Left lobe of liver (tissue), 2 donors: ENCODE measurements around the gene DPP6. TPM values are rescaled to one million over a fixed set of nuclear protein-coding genes. Genes with fewer than 3 reads are reported as not detected.
A peak's percentile ranks its signal among the peaks of the same experiment; 100 is the strongest.

Experiments
- ATAC-seq: fragments of 200-7000 bp; cut with Tn5 transposase; one replicate; pipeline ENCODE4 v1.9.1; 2020; ENCODE audit warnings: mild to moderate bottlenecking, moderate library complexity
- DNase-seq: peaks from one replicate; pipeline ENCODE4 v3.0.0-alpha.2; 2020; ENCODE audit warnings: low spot score
- total RNA-seq: library from RNA; stranded (reverse); gene quantifications from one replicate; pipeline ENCODE4 v1.2.1, GENCODE V29; 2021
- donor health status: DM: no; HTN: no; CAD: no; lungs with moderate emphysema.
- donor health status: DM: no; HTN: yes; CAD: no.

DPP6 gene
- total RNA-seq, 1 donor from 2014 or later, result not detected

- no peak for ATAC-seq
- no peak for DNase-seq
Measured at GRCh38 chr7:154388412-154388811, 336.2 kb downstream of the DPP6 start.

DNA sequence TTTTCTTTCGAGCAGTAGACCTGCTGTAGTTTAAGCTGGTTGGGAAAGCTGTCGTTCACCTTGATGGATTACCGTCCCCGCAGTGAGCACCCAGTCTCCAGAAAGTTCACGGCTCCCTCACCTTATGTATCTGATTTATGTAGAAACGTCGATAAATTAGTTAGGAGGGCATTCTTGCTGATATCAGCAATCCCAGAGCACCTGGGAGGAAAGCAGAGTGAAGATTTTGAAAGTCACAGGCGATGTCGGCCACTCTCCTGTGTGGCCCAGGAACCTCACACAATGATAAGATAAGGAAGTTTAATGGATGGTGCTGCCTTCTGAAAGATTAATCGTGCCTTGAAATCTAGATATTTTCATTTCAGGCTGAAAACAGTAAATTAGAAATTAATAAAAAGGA lies 336.8 kb downstream of the DPP6 start:
- ATAC-seq (no peak), DNase-seq (no peak)

- ATAC-seq, result no peak
- no peak for DNase-seq
Measured at GRCh38 chr7:154390961-154391360, 338.8 kb downstream of the DPP6 start.

DNA sequence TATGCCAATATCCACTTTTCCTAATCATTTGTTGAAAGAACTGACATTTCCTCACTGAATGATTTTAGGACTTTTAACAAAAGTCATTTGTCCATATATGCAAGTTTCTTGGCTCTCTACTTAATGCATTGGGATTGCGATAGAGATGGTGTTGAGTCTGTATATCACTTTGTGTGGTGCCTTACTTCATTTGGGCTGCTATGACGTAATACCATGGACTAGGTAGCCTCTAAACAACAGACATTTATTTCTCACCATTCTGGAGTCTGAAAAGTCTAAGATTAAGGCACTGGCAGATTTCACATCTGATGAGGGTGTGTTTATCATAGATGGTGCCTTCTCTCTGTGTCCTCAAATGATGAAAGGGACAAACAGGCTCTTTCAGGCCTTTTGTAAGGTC lies 342.6 kb downstream of the DPP6 start:
- DNase-seq, result no peak
- no peak for ATAC-seq

GRCh38 chr7:154406312-154406711 lies 354.1 kb downstream of the DPP6 start:
- no peak for ATAC-seq

DNA sequence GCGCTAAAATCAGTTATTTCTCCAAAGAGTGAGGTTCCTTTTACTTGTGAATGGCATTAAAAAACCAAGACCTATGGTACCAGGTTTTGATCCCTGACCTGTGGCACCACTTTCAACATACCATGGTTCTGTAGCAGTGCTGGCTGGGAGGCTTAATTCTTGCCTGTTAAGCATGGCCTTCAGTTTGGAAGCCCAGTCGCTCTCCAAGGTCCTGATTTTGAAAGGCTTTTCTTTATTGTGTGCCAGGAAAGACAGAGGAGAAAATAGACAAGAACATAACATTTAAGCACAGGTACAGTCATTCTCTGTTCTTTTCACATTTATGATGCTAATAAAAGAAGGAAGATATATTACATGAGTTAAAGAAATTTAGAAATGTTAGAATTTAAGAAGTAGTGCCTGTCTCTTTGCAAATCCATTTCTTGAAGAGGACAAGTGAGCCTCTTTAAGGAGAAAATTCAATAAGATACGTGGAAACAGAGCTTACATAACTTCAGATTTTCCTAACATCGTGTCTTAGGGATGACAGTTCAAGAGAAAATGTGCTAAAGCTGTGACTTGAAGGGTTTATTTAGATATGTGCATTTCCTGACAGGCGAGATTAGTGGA lies 357.6 kb downstream of the DPP6 start:
- DNase-seq, result no peak
- ATAC-seq, result peak; percentile 48

More at GRCh38 chr7:154406312-154406711, 354.1 kb downstream of the DPP6 start:
- no peak for DNase-seq

DNA sequence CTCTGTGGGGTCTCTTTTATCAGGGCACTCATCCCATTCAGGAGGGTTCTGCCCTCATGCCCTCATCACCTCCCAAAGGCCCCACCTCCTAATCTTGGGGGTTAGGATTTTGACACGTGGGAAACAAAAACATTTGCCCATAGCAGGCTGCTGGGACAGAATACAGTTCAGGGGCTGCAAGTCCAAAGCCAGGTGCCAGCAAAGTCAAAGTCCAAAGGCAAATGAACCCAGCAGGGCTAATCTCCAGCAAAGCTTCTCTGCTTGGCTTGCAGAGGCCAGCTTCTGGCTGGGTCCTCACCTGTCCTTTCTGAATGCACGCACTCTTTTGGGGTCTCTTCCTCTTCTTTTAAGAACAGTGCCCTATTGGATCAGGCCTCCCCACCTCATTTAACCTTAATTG lies 359.9 kb downstream of the DPP6 start:
- no peak for DNase-seq

GRCh38 chr7:154415709-154416399 lies 363.7 kb downstream of the DPP6 start:
- DNase-seq (no peak), ATAC-seq (no peak)

More for the DNA sequence above, 359.9 kb downstream of the DPP6 start:
- peak; percentile 82 for ATAC-seq

GRCh38 chr7:154416714-154417113 lies 364.5 kb downstream of the DPP6 start:
- DNase-seq, result no peak
- ATAC-seq, result no peak

GRCh38 chr7:154419344-154419743 lies 367.1 kb downstream of the DPP6 start:
- ATAC-seq (no peak), DNase-seq (no peak)

DNA sequence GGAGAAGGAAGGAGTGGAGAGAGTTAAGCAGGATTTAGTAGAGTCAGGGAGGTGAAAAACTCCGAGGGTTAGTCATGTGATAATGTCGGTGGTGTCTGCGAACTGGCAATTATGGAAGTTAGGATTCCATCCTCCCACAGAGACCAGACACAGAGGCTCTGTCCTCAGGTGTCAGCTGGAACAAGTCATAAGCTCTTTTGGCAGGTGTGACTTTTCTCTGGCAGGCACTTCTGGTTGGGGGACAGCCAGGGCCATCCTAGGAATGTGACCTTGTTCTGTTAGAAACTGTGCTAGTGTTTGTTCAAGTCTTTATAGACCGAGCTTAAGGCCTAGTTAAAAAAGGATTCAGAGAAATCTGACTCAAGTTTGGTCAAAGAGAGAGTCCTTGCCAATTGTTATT lies 371.0 kb downstream of the DPP6 start:
- DNase-seq (no peak), ATAC-seq (no peak)

GRCh38 chr7:154424350-154424749 lies 372.2 kb downstream of the DPP6 start:
- ATAC-seq, result no peak
- DNase-seq, result no peak

GRCh38 chr7:154425271-154425670 lies 373.1 kb downstream of the DPP6 start:
- no peak for DNase-seq

DNA sequence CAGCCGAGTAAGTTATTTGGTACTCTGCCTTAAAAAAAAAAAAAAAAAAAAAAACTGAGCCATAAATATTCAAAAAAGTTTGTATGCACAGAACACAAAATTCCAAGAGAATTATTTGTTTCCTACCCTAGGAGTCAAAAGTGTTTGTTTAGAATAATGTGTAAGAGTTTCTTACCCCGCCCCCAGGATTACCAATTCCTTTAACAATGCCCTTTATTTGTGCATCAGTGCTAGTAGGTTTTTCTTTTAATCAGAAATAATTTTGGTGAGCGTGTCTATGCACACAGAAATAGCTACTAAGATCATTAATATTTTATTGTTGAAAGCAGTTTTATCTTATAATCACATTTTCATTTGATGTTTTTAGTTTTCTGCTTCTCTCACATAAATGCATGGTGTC lies 374.6 kb downstream of the DPP6 start:
- DNase-seq (no peak), ATAC-seq (no peak)

More at GRCh38 chr7:154425271-154425670, 373.1 kb downstream of the DPP6 start:
- no peak for ATAC-seq

DNA sequence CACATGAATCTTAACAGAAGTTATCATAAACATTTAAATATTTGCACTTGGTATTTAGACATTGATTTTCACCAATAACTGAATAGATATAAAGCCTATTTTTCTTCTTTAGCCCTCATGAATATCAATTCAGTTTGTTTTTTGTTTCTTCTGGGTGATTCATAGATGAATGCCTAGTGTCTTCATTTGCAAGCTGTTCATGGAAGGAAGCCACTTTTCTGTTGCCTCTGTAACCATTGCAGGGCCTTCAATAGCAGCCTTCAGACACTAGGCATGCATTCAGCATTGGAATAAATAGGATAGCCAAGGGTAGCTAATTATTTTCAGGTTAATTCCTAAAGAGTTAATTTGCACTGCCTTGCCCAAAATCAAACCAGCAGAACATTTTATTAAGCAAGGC lies 375.3 kb downstream of the DPP6 start:
- no peak for ATAC-seq
- DNase-seq, result no peak

DNA sequence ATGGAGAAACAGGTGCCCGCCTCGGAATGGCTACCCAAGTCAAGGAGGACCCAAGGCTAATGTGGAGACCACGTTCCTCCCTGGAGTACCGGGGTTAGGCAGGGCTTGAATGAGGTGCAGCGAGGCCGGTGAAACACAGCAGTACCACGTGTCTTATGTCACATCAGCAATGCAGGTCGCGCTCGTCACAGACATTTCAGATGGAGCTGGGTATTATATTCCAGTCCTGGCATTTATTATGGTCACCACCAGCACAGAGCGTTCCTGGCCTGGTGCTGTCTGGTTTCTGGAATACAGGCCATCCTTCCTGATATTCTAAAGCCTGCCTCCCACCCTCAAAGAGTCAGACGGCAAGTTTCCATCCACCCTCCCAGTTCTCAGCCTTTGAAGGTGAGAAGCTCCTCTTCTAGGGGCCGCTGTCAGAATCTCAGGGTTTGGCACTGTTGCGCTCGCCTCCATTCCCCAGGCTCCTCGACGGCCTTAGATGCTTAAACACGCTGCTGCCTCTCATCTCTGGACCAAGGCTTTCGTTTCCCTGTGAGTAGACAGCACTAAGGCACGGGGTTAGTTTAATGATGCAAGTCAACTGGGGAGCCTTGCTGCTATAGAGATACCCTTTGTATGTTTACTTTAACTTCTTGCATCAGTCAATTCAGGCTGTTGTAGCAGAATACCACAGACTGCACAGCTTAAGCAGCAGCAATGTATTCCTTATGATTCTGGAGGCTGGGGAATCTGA lies 377.6 kb downstream of the DPP6 start:
- DNase-seq, result no peak
- ATAC-seq, result no peak

DNA sequence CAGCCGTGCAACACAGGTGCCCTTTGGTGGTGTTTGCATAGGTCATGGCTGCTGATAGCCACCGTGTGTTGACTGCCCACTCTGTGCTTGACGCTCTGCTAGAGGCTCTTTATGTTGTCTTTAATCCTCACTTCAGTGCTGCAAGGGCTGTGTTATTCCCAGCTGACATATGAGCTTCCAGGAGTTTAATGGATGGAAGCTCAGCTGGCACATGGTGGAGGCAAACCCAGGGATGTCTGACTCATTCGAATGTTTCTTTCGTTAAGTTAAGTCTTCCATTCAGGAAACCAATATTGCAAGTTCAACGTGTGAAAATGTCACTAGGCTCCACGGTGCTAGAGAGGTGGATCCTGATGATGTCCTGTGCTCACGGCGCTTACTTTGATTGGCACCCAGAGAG lies 378.4 kb downstream of the DPP6 start:
- ATAC-seq (no peak), DNase-seq (no peak)

GRCh38 chr7:154431045-154431444 lies 378.8 kb downstream of the DPP6 start:
- no peak for DNase-seq
- no peak for ATAC-seq

DNA sequence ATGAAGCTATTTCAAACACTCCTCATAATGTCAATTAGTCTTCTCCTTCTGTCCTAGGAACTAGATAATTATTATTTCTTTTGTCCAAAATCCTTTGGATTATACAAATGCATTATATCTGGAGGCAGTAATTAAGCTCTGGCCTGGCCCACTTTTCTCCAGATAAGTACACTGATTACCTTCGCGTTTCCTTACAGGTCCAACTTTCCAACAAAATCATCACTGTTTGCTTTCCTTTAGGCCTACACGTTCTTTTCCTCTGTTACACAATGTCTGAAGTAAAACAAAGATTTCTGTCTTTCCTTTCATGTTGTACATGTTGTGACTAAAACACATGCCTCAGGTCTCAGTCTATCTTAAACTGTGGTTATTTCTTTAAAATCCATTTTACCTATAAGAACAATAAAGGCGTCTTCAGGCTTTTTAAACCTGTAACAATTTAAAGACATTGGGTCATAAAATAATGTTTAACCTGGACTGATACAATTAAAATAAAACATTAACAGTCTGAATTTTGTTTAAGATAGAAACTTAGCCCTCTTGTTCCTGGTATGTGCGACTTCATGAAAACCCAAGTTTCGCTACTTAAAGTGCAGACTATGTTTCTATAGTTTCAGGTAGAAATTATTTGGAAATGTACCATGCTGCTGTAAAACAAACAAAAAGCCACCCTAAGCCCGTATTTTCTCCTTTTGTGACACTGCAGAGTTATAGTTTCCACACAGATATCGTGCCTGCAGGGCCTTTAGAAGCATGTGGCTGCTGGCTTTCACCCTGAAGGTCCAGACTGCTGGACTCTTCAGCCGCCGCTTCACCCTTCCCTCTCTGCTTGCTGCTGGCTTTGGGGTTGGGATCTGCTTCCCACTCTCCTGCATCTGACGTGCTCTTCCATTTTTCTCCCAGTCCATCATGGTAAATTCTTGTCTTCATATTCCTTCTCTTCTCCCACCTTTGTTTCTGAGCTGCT lies 381.7 kb downstream of the DPP6 start:
- no peak for DNase-seq
- ATAC-seq, result no peak

DNA sequence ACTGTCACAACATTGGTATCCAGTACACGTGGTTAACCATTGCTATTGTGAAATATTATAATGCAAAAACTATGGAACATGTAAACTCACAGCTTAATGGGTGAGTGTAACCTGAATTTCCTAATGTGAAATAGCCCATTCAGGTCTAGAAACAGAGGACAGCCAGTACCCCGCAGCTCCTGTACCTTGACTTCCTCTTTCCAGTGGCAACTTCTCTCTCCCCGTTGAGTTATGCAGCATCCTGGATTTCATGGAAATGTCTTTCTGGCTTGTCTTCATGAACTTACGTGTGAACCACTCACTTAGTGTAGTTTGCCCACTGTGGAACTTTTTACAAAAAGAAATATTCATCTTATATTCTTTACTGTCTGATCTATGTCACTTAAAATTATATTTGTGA lies 384.4 kb downstream of the DPP6 start:
- DNase-seq, result no peak
- ATAC-seq, result no peak

DNA sequence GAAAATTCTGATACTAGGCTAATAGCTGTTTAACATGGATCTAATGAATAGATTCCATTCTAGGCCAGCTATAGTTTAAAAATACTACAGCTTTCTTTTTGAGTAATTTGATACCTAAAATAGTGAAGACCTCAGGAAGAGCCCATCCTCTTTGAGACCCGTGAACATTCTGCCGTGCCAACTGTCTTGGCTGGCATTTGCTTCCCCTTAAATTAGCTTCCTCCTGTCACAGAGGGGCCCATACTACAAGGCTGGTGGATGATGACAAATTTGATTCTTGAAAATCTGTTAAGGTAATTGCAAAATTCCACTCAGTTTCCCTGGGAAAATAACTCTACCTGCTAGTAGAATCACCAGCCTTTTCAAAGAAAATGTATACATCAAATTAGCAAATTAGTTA lies 385.0 kb downstream of the DPP6 start:
- ATAC-seq (no peak), DNase-seq (no peak)
